Activated CD4-positive, CD25-positive, alpha-beta regulatory T cell treated with anti-CD3 and anti-CD28 coated beads, Interleukin-2, amount 50 U/mL, for 72 hours (primary cell): ENCODE measurements around the gene DOC2A.
"Not testable (repeated sequence)": the region's sequence is repeated elsewhere in the genome, so short reads cannot be mapped to it uniquely, and the experiment has no call there.

ENCODE experiments used
- DNase-seq: peaks from one replicate; pipeline ENCODE4 v3.0.0; 2021

DOC2A gene

DNA sequence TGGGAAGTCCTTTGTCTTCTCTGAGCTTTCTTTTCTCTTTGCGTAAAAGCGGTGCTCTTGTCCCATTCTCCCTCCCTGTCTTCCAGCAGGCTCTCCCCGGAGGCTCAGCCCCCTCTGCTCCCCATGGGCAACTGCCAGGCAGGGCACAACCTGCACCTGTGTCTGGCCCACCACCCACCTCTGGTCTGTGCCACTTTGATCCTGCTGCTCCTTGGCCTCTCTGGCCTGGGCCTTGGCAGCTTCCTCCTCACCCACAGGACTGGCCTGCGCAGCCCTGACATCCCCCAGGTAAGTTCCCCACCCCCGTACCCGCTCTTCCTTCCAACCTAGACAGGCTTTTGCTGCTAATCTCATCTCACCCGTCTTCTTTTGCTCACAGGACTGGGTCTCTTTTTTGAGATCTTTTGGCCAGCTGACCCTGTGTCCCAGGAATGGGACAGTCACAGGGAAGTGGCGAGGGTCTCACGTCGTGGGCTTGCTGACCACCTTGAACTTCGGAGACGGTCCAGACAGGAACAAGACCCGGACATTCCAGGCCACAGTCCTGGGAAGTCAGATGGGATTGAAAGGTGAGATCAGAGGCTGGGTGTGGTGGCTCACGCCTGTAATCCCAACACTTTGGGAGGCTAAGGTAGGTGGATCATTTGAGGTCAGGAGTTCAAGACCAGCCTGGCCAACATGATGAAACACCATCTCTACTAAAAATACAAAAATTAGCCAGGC lies 47.6 kb downstream of the DOC2A start:
- DNase-seq: no peak

DNA sequence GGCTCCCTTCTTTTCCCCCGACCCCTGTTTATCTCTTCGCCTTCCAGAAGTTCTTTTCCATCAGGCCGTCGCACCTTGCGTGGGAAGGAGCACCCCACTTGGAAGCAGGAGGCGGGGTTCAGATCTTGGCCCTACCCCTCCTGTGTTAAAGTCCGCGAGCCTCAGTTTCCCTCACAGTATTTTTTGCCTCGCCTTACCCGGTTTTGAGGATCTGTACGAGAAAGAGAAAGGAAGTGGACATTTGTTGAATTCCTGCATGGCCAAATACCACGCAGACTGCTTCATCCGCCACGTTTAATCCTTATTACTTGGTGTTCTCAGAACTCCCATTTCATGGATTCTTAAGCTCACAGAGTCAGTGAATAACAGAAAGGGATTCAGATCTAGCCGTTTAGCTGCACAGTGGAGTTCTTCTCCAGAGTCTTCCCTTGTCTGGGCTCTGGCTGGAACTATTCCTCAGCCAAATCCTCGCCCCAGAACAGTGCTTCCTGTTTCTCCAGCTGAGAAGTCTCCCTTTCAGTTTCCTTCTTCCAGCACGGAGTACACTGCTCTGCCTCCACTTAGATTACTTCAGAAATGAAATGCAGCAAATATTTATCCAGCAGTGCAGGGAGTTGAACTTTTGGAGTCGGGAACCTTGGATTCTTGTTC lies 48.4 kb downstream of the DOC2A start:
- DNase-seq: no peak

DNA sequence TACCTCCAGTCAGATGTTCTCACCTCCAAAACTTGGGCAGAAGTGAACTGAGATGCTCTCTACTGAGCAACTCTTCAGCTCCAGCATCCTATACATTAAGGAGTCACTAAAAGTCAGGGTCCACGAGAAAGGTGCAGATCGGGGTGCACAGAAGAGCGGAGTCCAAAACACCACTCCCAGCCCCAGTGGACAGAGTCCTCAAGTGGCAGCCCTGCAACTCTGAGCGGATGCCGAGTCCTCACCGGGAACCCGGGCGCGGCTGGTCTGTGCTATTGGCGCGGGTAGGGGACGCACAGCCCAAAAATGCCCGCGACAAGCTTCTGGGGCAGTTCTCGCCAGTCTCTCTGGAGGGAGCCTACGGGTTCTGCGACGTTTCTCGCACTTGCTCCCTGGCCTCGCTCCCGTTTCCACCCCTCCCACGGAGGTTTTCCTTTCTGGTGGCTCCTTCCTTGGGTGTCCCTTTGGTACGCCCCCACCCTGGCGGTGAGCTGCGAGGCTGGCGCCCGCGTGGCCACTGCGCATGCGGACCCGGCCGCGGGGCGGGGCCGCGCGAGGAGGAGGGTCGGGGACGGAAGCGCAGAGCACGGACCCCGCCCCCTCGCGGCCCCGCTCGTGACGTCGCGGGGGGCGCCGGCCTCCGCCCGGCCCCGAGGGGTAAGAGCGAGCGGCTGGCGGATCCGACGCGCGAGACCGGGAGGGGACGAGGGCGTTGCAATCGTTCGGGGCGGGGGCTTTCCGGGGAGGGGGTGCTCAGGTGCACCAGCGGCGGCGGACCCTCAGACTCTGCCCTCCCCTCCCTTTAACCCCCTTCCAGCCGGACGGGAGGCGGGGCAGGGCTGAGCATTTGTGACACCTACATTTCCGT lies 49.1 kb downstream of the DOC2A start, which contains the start of gene TMEM219:
Gene TMEM219, plus strand, starts transcription at position 601 of the 865 bp plus-strand sequence. CDS start 1,065 bp downstream, outside the sequence.
- DNase-seq: peak; percentile 95

DNA sequence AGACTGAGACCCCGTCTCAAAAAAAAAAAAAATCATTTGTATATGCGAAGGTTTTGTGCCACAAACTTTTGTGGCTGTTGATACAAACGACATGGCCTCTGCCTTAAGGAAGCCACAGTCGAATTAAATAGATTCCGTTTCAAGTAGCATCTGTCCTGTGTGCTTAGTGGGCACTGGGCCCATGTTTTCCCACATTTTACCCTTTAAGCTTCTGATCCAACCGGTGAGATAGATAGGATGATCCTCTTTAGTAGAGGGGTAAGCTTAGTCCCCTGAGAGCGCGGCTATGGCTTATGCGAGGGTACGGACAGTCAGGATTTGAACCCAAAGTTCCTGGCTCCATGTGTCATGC lies 49.7 kb downstream of the DOC2A start:
- no peak for DNase-seq

DNA sequence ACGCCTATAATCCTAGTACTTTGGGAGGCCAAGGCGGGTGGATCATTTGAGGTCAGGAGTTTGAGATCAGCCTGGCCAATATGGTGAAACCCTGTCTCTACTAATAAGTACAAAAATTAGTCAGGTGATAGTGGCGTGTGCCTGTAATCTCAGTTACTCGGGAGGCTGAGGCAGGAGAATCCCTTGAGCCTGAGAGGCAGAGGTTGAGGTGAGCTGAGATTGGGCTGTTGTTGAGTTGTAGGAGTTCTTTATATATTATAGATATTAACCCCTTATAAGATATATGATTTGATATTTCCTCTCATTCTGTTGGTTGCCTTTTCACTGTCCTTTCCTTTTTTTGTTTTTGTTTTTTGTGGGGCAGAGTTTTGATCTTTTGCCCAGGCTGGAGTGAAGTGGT lies 51.0 kb downstream of the DOC2A start:
- DNase-seq: not testable (repeated sequence)

DNA sequence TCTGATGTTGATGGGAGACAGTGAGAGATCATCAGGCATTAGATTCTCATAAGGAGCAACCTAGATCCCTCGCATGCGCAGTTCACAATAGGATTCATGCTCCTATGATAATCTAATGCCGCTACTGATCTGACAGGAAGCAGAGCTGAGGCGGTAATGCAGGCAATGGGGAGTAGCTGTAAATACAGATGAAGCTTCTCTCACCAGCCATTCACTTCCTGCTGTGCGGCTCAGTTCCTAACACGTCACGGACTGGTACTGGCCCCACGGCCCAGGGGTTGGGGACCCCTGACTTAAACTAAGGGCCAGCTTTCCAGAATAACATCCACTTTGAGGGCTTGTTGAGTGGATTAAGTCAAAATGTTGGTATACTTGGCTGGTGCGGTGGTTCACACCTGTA lies 51.5 kb downstream of the DOC2A start:
- no peak for DNase-seq

DNA sequence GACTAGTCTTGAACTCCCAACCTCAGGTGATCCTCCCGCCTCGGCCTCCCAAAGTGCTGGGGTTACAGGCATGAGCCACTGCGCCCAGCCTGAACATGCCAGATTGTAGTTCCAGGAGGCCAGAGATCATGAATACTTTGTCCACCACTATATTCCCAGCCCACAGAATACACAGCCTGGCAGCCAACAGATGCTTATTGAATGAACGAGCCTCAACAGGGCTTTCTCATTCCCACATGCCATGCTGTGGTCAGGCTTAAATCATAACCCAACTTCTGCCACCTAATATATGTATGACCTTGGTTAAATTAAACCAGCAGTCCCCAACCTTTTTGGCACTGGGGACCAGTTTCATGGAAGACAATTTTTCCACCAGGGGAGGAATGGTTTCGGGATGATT lies 52.1 kb downstream of the DOC2A start:
- peak; percentile 11 for DNase-seq
